HUES64 (cell line): ENCODE results near the gene POMT1. TPM values are rescaled to one million over a fixed set of nuclear protein-coding genes. Genes with fewer than 3 reads are reported as not detected.
"Not testable (repeated sequence)": the region's sequence is repeated elsewhere in the genome, so short reads cannot be mapped to it uniquely, and the experiment has no call there.

Experiments
- H3K27ac ChIP-seq: 2 replicates; pipeline ENCODE4 v1.7.0; 2013; ENCODE audit warnings: low read depth, low read length, inconsistent platforms
- H3K27me3 ChIP-seq: 2 replicates; pipeline ENCODE4 v1.6.1; 2013; ENCODE audit warnings: mild to moderate bottlenecking, low read length; ENCODE audit not compliant: insufficient read depth
- H3K36me3 ChIP-seq: 2 replicates; pipeline ENCODE4 v1.6.1; 2013; ENCODE audit warnings: mild to moderate bottlenecking, low read length; ENCODE audit not compliant: insufficient read depth
- H3K4me1 ChIP-seq: 2 replicates; pipeline ENCODE4 v1.6.1; 2013; ENCODE audit warnings: mild to moderate bottlenecking, low read length, moderate library complexity; ENCODE audit not compliant: insufficient read depth
- H3K4me3 ChIP-seq: 2 replicates; pipeline ENCODE4 v1.5.1; 2013; ENCODE audit warnings: mild to moderate bottlenecking, low read length, moderate library complexity
- H3K9ac ChIP-seq: 2 replicates; pipeline ENCODE4 v1.6.1; 2013; ENCODE audit warnings: mild to moderate bottlenecking, low read depth, low read length
- H3K9me3 ChIP-seq: 2 replicates; pipeline ENCODE4 v1.6.1; 2013; ENCODE audit warnings: low read depth, low read length; ENCODE audit not compliant: insufficient read depth
- WGBS: fragments of 150-250, 120-280 bp; methylation state at CpG from one replicate; pipeline ENCODE4 v1.1.7; 2013; ENCODE audit warnings: missing lambda C conversion rate; 5-methylcytosine and 5-hydroxymethylcytosine counted together
- polyA plus RNA-seq, 2 experiments: library from polyadenylated mRNA; stranded (reverse); fragments of 50-300 nt; gene quantifications; one replicate each; pipeline ENCODE4 v1.2.3, GENCODE V29; 2013

The POMT1 gene
- 12.4 TPM for polyA plus RNA-seq (2013, experiment 1 of 2)
- polyA plus RNA-seq (2013, experiment 2 of 2), result 15.8 TPM

DNA sequence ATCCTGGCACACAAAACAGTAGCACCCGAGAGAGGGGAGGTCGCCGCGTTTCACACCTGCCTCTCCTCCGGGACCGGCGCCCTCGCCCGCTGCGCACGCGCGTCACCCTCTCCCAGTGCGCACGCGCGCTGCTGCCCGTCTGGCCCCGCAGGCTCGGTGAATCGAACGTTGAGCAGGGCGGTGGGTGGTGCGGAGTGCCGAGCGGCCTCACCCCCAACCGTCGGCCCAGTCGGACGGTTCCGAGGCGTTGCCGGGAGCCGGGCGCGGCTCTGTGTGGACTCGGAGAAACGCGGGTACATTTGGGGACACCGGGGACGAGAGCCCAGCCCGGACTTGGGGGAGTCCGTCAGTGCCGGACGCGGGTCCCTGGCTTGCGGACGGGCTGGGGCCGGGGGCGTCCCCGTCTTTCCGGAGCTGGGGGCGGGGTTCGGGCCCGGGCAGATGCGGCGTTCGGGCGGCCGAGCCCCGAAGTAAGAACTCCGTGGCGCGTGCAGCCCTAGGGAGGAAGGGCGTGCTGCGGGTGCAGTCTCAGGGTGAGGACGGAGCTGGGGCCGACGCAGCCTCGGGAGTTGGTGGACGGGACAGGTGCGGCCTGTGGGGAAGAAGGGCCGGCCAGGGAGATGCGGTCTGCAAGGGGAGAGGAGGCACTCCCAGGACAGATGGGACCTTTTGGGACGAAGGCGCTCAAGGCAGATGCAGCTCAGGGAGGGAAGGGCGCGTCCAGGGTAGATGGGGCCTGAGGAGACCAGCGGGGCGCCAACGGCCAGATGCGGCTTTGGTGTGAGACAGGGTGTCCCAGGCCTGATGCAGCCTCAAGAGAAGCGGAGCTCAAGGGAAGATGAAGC is at the start of gene POMT1:
TSS of gene POMT1 (plus strand) at position 138 of the 845 bp plus-strand sequence. CDS start 1,301 bp downstream, outside the sequence.
- H3K9ac ChIP-seq, result peak within 1 kb of the TSS; percentile 75
- WGBS, result under 1% methylated on average over 83 of the region's 83 CpGs
- H3K9me3 ChIP-seq, result no peaks in the 10 kb centered on the region
- H3K27me3 ChIP-seq, result 0 out of 2 replicates have a peak, but pooled peaks cover 5% of the 10 kb centered on the region
- H3K36me3 ChIP-seq, result peaks cover 39% of the 10 kb centered on the region
- H3K4me1 ChIP-seq, result peaks cover 4% of the 10 kb centered on the region; the same call in 1 of the 2 replicates
- peak within 1 kb of the TSS; percentile 56; the same call in 1 of the 2 replicates for H3K27ac ChIP-seq
- H3K4me3 ChIP-seq, result peak within 1 kb of the TSS; percentile 96

DNA sequence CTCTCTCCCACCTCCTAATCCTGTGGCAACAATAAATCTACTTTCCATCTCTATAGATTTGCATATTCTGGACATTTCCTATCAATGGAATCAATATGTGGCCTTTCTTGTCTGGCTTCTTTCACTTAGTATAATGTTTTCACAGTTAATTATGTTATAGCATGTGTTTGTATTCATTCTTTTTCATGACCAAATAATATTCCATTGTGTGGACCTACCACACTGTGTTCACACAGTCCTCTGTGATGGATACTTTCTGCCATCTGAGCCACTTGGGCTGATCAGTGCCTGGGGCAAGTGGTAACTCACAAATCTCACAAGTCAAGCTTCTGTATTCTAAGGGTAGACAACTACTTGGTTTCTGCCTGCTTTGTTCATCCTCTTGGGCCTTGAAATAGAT is 48.7 kb upstream of the POMT1 start:
- peaks cover 97% of the 10 kb centered on the region for H3K36me3 ChIP-seq
- no peaks in the 10 kb centered on the region for H3K4me1 ChIP-seq
- H3K9me3 ChIP-seq, result no peaks in the 10 kb centered on the region
- H3K27ac ChIP-seq, result no peak overlapping the region
- no peak overlapping the region for H3K9ac ChIP-seq
- no peaks in the 10 kb centered on the region for H3K27me3 ChIP-seq
- H3K4me3 ChIP-seq, result no peak overlapping the region

GRCh38 chr9:131455655-131456054 is 47.1 kb upstream of the POMT1 start:
- H3K9ac ChIP-seq, H3K27me3 ChIP-seq, H3K4me1 ChIP-seq, H3K9me3 ChIP-seq, H3K27ac ChIP-seq, H3K4me3 ChIP-seq: not testable (repeated sequence)
- WGBS, result 96% methylated on average over 10 of the region's 10 CpGs
- H3K36me3 ChIP-seq, result peaks cover 97% of the 10 kb centered on the region

DNA sequence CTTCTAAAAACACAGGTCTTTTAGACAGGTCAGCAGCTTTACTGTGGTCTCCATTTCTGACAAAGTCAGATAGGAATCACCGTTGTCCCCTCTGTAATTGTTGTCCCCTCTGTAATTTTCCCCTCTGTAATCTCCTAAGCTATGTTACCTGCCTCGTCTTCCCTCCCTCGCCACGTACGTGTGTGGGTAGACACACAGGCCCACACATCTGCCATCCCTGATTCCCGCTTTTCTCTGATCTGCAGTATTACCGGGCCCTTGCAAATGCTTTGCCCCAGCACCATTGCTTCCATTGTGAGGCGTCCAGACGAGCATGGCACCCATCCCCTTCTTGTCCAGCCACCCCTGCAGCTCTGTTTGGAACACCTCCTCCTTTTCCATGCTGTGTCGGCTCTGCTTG is 45.0 kb upstream of the POMT1 start:
- no peaks in the 10 kb centered on the region for H3K27me3 ChIP-seq
- H3K4me1 ChIP-seq, result no peaks in the 10 kb centered on the region
- peaks cover 95% of the 10 kb centered on the region for H3K36me3 ChIP-seq
- H3K9me3 ChIP-seq, result no peaks in the 10 kb centered on the region
- H3K9ac ChIP-seq, result no peak overlapping the region
- H3K27ac ChIP-seq, result no peak overlapping the region
- 94% methylated on average over 10 of the region's 10 CpGs for WGBS
- H3K4me3 ChIP-seq, result no peak overlapping the region

- no peak overlapping the region for H3K9ac ChIP-seq
- no peaks in the 10 kb centered on the region for H3K9me3 ChIP-seq
- no peak overlapping the region for H3K27ac ChIP-seq
- peaks cover 94% of the 10 kb centered on the region for H3K36me3 ChIP-seq
- no peak overlapping the region for H3K4me3 ChIP-seq
- 95% methylated on average over 10 of the region's 10 CpGs for WGBS
- H3K27me3 ChIP-seq, result no peaks in the 10 kb centered on the region
- H3K4me1 ChIP-seq, result no peaks in the 10 kb centered on the region
Measured at GRCh38 chr9:131459056-131459455, 43.7 kb upstream of the POMT1 start.

DNA sequence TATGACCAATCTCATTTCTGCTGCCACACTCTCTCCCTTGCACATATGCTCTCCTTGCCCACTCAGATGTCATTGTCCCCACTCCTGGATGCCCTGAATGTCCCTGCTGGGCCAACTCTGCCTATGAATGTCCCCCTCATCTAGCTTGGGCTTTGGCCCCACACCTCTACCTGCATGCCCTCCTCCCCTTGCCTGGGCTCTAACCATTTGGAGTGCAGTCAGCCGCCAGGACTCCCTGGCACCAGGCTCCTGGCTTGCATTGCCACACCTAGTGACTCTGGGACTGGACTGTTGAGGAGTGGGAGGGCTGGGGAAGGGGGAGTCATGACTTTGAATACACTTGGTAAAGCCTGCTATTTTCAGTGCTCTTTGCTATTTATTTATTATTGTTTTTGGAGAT is 41.6 kb upstream of the POMT1 start:
- Histone ChIP-seq H3K36me3 (peaks cover 95% of the 10 kb centered on the region), H3K27me3 (no peaks in the 10 kb centered on the region), H3K9ac (no peak overlapping the region), H3K4me3 (no peak overlapping the region), H3K9me3 (no peaks in the 10 kb centered on the region), H3K27ac (no peak overlapping the region), H3K4me1 (no peaks in the 10 kb centered on the region)
- 96% methylated on average over 1 of the region's 1 CpG for WGBS

DNA sequence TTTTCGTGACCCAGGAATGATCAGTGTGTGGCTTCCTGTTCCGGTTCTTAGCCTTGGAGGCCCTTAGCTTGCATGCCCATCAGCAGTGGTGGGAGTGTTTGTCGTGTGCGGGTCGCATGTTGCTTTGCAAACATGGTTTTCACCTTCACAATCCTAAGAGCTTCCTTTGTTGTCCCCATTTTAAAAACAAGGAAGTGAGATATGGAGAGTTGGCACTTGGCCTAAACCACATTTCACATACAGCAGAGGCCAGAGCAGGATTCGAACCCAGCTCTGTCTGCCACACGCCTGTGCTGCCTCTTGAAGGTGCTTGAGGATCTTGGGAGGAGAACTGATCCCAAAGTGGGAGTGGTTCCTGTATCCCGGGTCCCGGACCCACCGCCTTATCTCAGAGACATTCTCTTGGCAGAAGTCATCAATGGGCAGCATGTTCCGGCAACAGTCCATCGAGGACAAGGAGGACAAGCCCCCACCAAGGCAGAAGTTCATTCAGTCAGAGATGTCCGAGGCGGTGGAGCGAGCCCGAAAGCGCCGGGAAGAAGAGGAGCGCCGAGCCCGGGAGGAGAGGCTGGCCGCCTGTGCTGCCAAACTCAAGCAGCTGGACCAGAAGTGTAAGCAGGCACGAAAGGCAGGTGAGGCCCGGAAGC is 38.2 kb upstream of the POMT1 start:
- H3K27me3 ChIP-seq, result no peaks in the 10 kb centered on the region
- H3K9ac ChIP-seq, result no peak overlapping the region
- H3K9me3 ChIP-seq, result no peaks in the 10 kb centered on the region
- peaks cover 93% of the 10 kb centered on the region for H3K36me3 ChIP-seq
- H3K4me3 ChIP-seq, result no peak overlapping the region
- no peak overlapping the region for H3K27ac ChIP-seq
- no peaks in the 10 kb centered on the region for H3K4me1 ChIP-seq
- 95% methylated on average over 24 of the region's 24 CpGs for WGBS

DNA sequence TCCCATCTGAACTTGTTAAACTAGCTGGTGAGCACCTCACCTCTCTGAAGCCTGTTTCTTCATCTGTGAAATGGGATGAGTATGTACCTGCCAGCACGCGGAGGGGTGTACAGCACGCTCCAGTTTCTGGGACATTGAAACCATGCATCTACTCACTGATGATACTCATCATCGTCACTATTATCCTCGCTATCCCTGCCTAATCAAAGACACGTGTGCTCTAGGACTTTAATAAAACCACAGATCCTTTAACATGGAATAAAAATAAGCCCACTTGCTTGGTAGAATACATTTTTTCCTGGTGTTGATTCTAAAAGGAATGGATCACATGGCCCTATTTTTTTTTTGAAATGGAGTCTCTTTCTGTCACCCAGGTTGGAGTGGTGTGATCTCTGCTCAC is 37.3 kb upstream of the POMT1 start:
- Histone ChIP-seq H3K4me1 (no peaks in the 10 kb centered on the region), H3K9ac (no peak overlapping the region), H3K36me3 (peaks cover 93% of the 10 kb centered on the region), H3K4me3 (no peak overlapping the region), H3K27ac (no peak overlapping the region), H3K27me3 (no peaks in the 10 kb centered on the region), H3K9me3 (no peaks in the 10 kb centered on the region)
- 97% methylated on average over 6 of the region's 6 CpGs for WGBS

GRCh38 chr9:131467214-131467935 is 35.3 kb upstream of the POMT1 start:
- Histone ChIP-seq H3K9me3 (no peaks in the 10 kb centered on the region), H3K36me3 (peaks cover 93% of the 10 kb centered on the region), H3K9ac (no peak overlapping the region), H3K27me3 (no peaks in the 10 kb centered on the region), H3K4me1 (no peaks in the 10 kb centered on the region), H3K27ac (no peak overlapping the region), H3K4me3 (no peak overlapping the region)
- WGBS, result 95% methylated on average over 13 of the region's 13 CpGs

- Histone ChIP-seq H3K36me3 (peaks cover 95% of the 10 kb centered on the region), H3K27me3 (no peaks in the 10 kb centered on the region), H3K4me3 (no peak overlapping the region), H3K9me3 (no peaks in the 10 kb centered on the region), H3K9ac (no peak overlapping the region), H3K4me1 (no peaks in the 10 kb centered on the region), H3K27ac (no peak overlapping the region)
- 96% methylated on average over 3 of the region's 4 CpGs for WGBS
Measured at GRCh38 chr9:131468031-131468430, 34.7 kb upstream of the POMT1 start.

GRCh38 chr9:131469356-131469755 is 33.4 kb upstream of the POMT1 start:
- WGBS, result 95% methylated on average over 6 of the region's 6 CpGs
- no peaks in the 10 kb centered on the region for H3K4me1 ChIP-seq
- peaks cover 96% of the 10 kb centered on the region for H3K36me3 ChIP-seq
- no peak overlapping the region for H3K27ac ChIP-seq
- H3K4me3 ChIP-seq, result no peak overlapping the region
- H3K9ac ChIP-seq, result no peak overlapping the region
- H3K9me3 ChIP-seq, result no peaks in the 10 kb centered on the region
- H3K27me3 ChIP-seq, result no peaks in the 10 kb centered on the region
